Measurements from ENCODE around the gene UBE2Z.

Gene UBE2Z

GRCh38 chr17:48954300-48954755, 46.1 kb downstream of the UBE2Z start:
- DNase-seq (ENCODE audit: low read depth), result peak; percentile 77
- TF ChIP-seq CTCF (IDR thresholded peaks at IDR 0.05; ENCODE audit: low read length, missing control alignments), result peak; percentile 84
- no peak overlapping the region for H3K4me3 ChIP-seq (replicated peaks; ENCODE audit: low read depth, low read length)

GRCh38 chr17:48960834-48961515, 52.8 kb downstream of the UBE2Z start:
- no peak for DNase-seq (ENCODE audit: low read depth)
- H3K4me3 ChIP-seq (replicated peaks; ENCODE audit: low read depth, low read length), result no peak overlapping the region
- no peak for TF ChIP-seq CTCF (IDR thresholded peaks at IDR 0.05; ENCODE audit: low read length, missing control alignments)

GRCh38 chr17:48961516-48962233, 53.5 kb downstream of the UBE2Z start:
- DNase-seq (ENCODE audit: low read depth), result peak; percentile 52
- H3K4me3 ChIP-seq (replicated peaks; ENCODE audit: low read depth, low read length), result no peak overlapping the region
- TF ChIP-seq CTCF (IDR thresholded peaks at IDR 0.05; ENCODE audit: low read length, missing control alignments), result no peak

GRCh38 chr17:48970224-48970623, 62.0 kb downstream of the UBE2Z start:
- TF ChIP-seq CTCF (IDR thresholded peaks at IDR 0.05; ENCODE audit: low read length, missing control alignments), result no peak
- no peak overlapping the region for H3K4me3 ChIP-seq (replicated peaks; ENCODE audit: low read depth, low read length)
- DNase-seq (ENCODE audit: low read depth), result peak; percentile 60

- TF ChIP-seq CTCF (IDR thresholded peaks at IDR 0.05; ENCODE audit: low read length, missing control alignments), result no peak
Measured at GRCh38 chr17:48970865-48971687, 62.9 kb downstream of the UBE2Z start.

GRCh38 chr17:48972749-48973097, 64.5 kb downstream of the UBE2Z start:
- TF ChIP-seq CTCF (IDR thresholded peaks at IDR 0.05; ENCODE audit: low read length, missing control alignments), result no peak
- DNase-seq (ENCODE audit: low read depth), result no peak
- H3K4me3 ChIP-seq (replicated peaks; ENCODE audit: low read depth, low read length), result peak overlapping the region; percentile 12

More at GRCh38 chr17:48970865-48971687, 62.9 kb downstream of the UBE2Z start:
- no peak overlapping the region for H3K4me3 ChIP-seq (replicated peaks; ENCODE audit: low read depth, low read length)
- DNase-seq (ENCODE audit: low read depth), result no peak
